Measurements from ENCODE around the gene CST3. TPM values are rescaled to one million over a fixed set of nuclear protein-coding genes. Genes with fewer than 3 reads are reported as not detected.

The CST3 gene
- total and polyA plus RNA-seq, 2 of the 8 experiments (the other 6 are each of a cell fraction or from before 2014, with no cell fraction given): 53.2 to 184 TPM

GRCh38 chr20:23631226-23631822, 6.4 kb downstream of the CST3 start (continued):
- TF ChIP-seq, protein P1, sequence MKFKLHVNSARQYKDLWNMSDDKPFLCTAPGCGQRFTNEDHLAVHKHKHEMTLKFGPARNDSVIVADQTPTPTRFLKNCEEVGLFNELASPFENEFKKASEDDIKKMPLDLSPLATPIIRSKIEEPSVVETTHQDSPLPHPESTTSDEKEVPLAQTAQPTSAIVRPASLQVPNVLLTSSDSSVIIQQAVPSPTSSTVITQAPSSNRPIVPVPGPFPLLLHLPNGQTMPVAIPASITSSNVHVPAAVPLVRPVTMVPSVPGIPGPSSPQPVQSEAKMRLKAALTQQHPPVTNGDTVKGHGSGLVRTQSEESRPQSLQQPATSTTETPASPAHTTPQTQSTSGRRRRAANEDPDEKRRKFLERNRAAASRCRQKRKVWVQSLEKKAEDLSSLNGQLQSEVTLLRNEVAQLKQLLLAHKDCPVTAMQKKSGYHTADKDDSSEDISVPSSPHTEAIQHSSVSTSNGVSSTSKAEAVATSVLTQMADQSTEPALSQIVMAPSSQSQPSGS (IDR thresholded peaks at IDR 0.05; ENCODE audit: low read length): no peak
- no peak for TF ChIP-seq PHF8 (conservative IDR thresholded peaks at IDR 0.05; ENCODE audit: low read depth, low read length)
- no peak for TF ChIP-seq SUZ12 (IDR thresholded peaks at IDR 0.05; ENCODE audit: low read length)
- TF ChIP-seq RAD21 (IDR thresholded peaks at IDR 0.05 in 1 of 2, conservative IDR thresholded peaks at IDR 0.05 in 1 of 2; ENCODE audit: low read depth in 2 of 2, low read length in 2 of 2): no peak
- TF ChIP-seq HDAC2 (IDR thresholded peaks at IDR 0.05; ENCODE audit: borderline replicate concordance in 1 of 2, low read depth in 2 of 2, low read length in 2 of 2): no peak

Data from H1 (cell line).